PC-9 (cell line): Measurements from ENCODE around the gene PIM1.

Source experiments
- EZH2 ChIP-seq: fragments of 200-600 bp; sonication (generic); IDR thresholded peaks from 2 replicates; pipeline ENCODE4 v1.8.0; 2017; ENCODE audit warnings: antibody characterized with exemption, low read depth
- TF ChIP-seq, protein P1 (sequence below): fragments of 200-600 bp; sonication (generic); conservative IDR thresholded peaks from 2 replicates; pipeline ENCODE4 v1.6.1; 2017; ENCODE audit warnings: mixed run types, antibody characterized with exemption, mild to moderate bottlenecking, moderate library complexity

DNA sequence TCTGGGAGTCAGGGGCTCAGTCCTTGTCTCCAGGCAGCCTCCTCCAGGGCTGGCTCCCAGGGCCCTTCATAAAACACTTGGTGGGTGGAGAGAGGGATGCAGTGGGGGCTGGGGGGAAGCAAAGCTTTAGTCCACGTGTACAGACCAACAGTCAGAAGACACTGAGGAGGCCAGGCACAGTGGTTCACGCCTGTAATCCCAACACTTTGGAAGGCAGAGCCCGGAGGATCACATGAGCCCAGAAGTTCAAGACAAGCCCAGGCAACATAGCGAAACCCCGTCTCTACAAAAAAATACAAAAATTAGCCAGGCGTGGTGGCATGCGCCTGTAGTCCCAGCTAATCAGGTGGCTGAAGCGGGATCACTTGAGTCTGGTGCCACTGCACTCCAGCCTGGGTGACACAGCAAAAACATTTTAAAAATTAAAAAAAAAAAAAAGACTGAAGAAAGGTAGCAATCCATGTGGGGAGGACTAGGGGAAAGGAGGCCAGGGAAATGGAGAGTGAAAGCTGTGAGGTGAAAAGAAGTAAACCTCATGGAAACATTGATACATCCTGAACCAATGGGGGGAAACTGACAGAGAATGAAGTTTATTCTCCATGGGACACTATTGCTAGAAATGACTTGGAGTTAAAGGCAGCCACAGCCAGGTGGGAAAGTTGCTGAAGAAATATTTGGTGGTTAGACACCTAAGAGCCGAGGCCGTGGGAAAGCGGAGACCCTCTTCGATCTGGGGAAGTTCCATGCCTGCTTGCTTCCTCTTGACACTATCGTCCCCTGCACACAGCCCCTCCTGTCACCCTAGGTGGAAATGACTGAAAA lies 35.4 kb downstream of the PIM1 start:
- no peak for TF ChIP-seq EZH2
- TF ChIP-seq, protein P1, sequence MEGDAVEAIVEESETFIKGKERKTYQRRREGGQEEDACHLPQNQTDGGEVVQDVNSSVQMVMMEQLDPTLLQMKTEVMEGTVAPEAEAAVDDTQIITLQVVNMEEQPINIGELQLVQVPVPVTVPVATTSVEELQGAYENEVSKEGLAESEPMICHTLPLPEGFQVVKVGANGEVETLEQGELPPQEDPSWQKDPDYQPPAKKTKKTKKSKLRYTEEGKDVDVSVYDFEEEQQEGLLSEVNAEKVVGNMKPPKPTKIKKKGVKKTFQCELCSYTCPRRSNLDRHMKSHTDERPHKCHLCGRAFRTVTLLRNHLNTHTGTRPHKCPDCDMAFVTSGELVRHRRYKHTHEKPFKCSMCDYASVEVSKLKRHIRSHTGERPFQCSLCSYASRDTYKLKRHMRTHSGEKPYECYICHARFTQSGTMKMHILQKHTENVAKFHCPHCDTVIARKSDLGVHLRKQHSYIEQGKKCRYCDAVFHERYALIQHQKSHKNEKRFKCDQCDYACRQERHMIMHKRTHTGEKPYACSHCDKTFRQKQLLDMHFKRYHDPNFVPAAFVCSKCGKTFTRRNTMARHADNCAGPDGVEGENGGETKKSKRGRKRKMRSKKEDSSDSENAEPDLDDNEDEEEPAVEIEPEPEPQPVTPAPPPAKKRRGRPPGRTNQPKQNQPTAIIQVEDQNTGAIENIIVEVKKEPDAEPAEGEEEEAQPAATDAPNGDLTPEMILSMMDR: no peak
